H1 (cell line): Measurements from ENCODE around the gene GRAMD4. TPM values are rescaled to one million over a fixed set of nuclear protein-coding genes. Genes with fewer than 3 reads are reported as not detected.

Source experiments
- CTCF ChIA-PET: fragments of 300-600 bp; sonication (Branson Sonifier 250); formaldehyde crosslinking; loops from one replicate; lab custom pipeline; 2021; ENCODE audit not compliant: partially characterized antibody; lab: Charles Lee
- POLR2A ChIA-PET: fragments of 300-600 bp; sonication (Branson Sonifier 250); formaldehyde crosslinking; loops from one replicate; lab custom pipeline; 2021; ENCODE audit warnings: inconsistent platforms; ENCODE audit not compliant: partially characterized antibody; lab: Charles Lee
- DNase-seq, 2 experiments: peaks; one replicate each; pipeline versions ENCODE4 v3.0.0 to v3.0.0-alpha.2; 2010 to 2022; ENCODE audit warnings: low spot score in 2 of 2, low read depth in 1 of 2, mixed read lengths in 1 of 2
- FAIRE-seq: peaks from 2 replicates; lab custom pipeline; 2011; peaks lifted over from hg19 to GRCh38; lab: Jason Lieb, UNC
- H2AFZ ChIP-seq: 2 replicates; pipeline ENCODE4 v1.8.1; 2012; ENCODE audit warnings: low read length, inconsistent platforms
- H2AK5ac ChIP-seq: 2 replicates; pipeline ENCODE4 v1.6.1; 2013; ENCODE audit warnings: low read depth, low read length
- H2BK120ac ChIP-seq: replicated peaks from 2 replicates; pipeline ENCODE3; 2013; ENCODE audit warnings: low read depth, low read length, inconsistent platforms
- H2BK12ac ChIP-seq: 2 replicates; pipeline ENCODE4 v1.6.1; 2013; ENCODE audit warnings: low read depth, low read length
- H2BK15ac ChIP-seq: 2 replicates; pipeline ENCODE4 v1.6.1; 2013; ENCODE audit warnings: low read length
- H2BK20ac ChIP-seq: 2 replicates; pipeline ENCODE4 v1.6.1; 2013; ENCODE audit warnings: low read length
- H2BK5ac ChIP-seq: 2 replicates; pipeline ENCODE4 v1.6.1; 2013; ENCODE audit warnings: low read depth, low read length
- H3K14ac ChIP-seq: 2 replicates; pipeline ENCODE4 v1.6.1; 2013; ENCODE audit warnings: inconsistent platforms; ENCODE audit not compliant: insufficient read length
- H3K18ac ChIP-seq: 2 replicates; pipeline ENCODE4 v1.6.1; 2013; ENCODE audit warnings: low read length; ENCODE audit errors: extremely low read depth
- H3K23ac ChIP-seq: 2 replicates; pipeline ENCODE4 v1.6.1; 2013; ENCODE audit warnings: inconsistent platforms; ENCODE audit not compliant: insufficient read length
- H3K23me2 ChIP-seq: 2 replicates; pipeline ENCODE4 v1.6.1; 2013; ENCODE audit warnings: low read depth, low read length
- H3K27ac ChIP-seq: 2 replicates; pipeline ENCODE4 v1.6.1; 2011; ENCODE audit warnings: low read depth, low read length, inconsistent platforms
- H3K27me3 ChIP-seq, 4 experiments: replicated peaks in 1 of 4; 1 replicate in 1 of 4; 2 replicates in 3 of 4; pipeline versions ENCODE4 v1.6.1 to v1.8.1; 2011 to 2013; ENCODE audit warnings: low read length in 3 of 4, mild to moderate bottlenecking in 3 of 4, inconsistent platforms in 2 of 4, mixed read lengths in 2 of 4, moderate library complexity in 1 of 4; ENCODE audit not compliant: control insufficient read depth in 3 of 4, insufficient read depth in 3 of 4; ENCODE audit errors: extremely low read depth in 1 of 4
- H3K36me3 ChIP-seq, 4 experiments: 2 replicates each; pipeline versions ENCODE4 v1.6.1 to v1.8.1; 2011 to 2013; ENCODE audit warnings: mild to moderate bottlenecking in 4 of 4, low read length in 3 of 4, moderate library complexity in 2 of 4, control low read depth in 1 of 4, inconsistent platforms in 1 of 4; ENCODE audit not compliant: insufficient read depth in 4 of 4, control insufficient read depth in 2 of 4
- H3K4ac ChIP-seq: replicated peaks from 2 replicates; pipeline ENCODE3; 2013; ENCODE audit warnings: low read length, low read depth, mixed read lengths, inconsistent platforms; ENCODE audit not compliant: insufficient read length
- H3K4me1 ChIP-seq, 4 experiments: replicated peaks in 1 of 4; 1 replicate in 1 of 4; 2 replicates in 3 of 4; pipeline versions ENCODE4 v1.6.1 to v1.8.1; 2011 to 2013; ENCODE audit warnings: low read length in 3 of 4, inconsistent platforms in 2 of 4, mixed read lengths in 1 of 4; ENCODE audit not compliant: insufficient read depth in 4 of 4, control insufficient read depth in 3 of 4
- H3K4me2 ChIP-seq, 2 experiments: 2 replicates each; pipeline versions ENCODE4 v1.6.1 to v1.8.1; 2011 to 2013; ENCODE audit warnings: low read depth in 2 of 2, low read length in 2 of 2, control low read depth in 1 of 2, inconsistent platforms in 1 of 2, mild to moderate bottlenecking in 1 of 2; ENCODE audit not compliant: insufficient read depth in 1 of 2
- H3K4me3 ChIP-seq, 4 experiments: fragments of 200-600, 300-600 bp in 1 of 4; sonication (generic), shearing (Covaris generic), sonication (Bioruptor Twin) in 1 of 4; 2 replicates each; pipeline versions ENCODE4 v1.5.1 to v1.8.1; 2011 to 2016; ENCODE audit warnings: low read length in 4 of 4, low read depth in 3 of 4, control low read depth in 2 of 4, inconsistent platforms in 2 of 4, mild to moderate bottlenecking in 2 of 4, mixed read lengths in 1 of 4, moderate library complexity in 1 of 4; ENCODE audit not compliant: insufficient read depth in 2 of 4; ENCODE audit errors: extremely low read depth in 1 of 4
- H3K56ac ChIP-seq: replicated peaks from 2 replicates; pipeline ENCODE3; 2013; ENCODE audit warnings: low read depth, mild to moderate bottlenecking, mixed read lengths, low read length, inconsistent platforms; ENCODE audit not compliant: insufficient read length
- H3K79me1 ChIP-seq: 2 replicates; pipeline ENCODE4 v1.6.1; 2013; ENCODE audit warnings: low read depth, low read length, control low read depth
- H3K79me2 ChIP-seq, 2 experiments: 2 replicates each; pipeline versions ENCODE4 v1.6.1 to v1.8.1; 2012 to 2013; ENCODE audit warnings: low read length in 2 of 2, mild to moderate bottlenecking in 2 of 2, inconsistent platforms in 1 of 2; ENCODE audit not compliant: insufficient read depth in 2 of 2, control insufficient read depth in 1 of 2
- H3K9ac ChIP-seq, 4 experiments: replicated peaks in 1 of 4; 1 replicate in 1 of 4; 2 replicates in 3 of 4; pipeline versions ENCODE4 v1.6.1 to v1.8.1; 2011 to 2013; ENCODE audit warnings: low read depth in 3 of 4, low read length in 3 of 4, control low read depth in 2 of 4, mild to moderate bottlenecking in 2 of 4, moderate library complexity in 2 of 4, inconsistent platforms in 1 of 4; ENCODE audit errors: extremely low read depth in 1 of 4
- H3K9me3 ChIP-seq, 2 experiments: 2 replicates each; pipeline versions ENCODE4 v1.6.1 to v1.8.1; 2012 to 2013; ENCODE audit warnings: mild to moderate bottlenecking in 2 of 2, moderate library complexity in 2 of 2, control low read depth in 1 of 2, inconsistent platforms in 1 of 2, low read depth in 1 of 2, low read length in 1 of 2, mixed read lengths in 1 of 2; ENCODE audit not compliant: insufficient read depth in 2 of 2
- H4K20me1 ChIP-seq, 2 experiments: replicated peaks in 1 of 2; 2 replicates each; pipeline versions ENCODE3 to v1.8.1; 2011 to 2013; ENCODE audit warnings: inconsistent platforms in 2 of 2, low read length in 2 of 2, mild to moderate bottlenecking in 1 of 2; ENCODE audit not compliant: insufficient read depth in 2 of 2, control insufficient read depth in 1 of 2
- H4K5ac ChIP-seq: 2 replicates; pipeline ENCODE4 v1.6.1; 2013; ENCODE audit warnings: low read length, low read depth, mixed read lengths, inconsistent platforms; ENCODE audit not compliant: insufficient read length
- H4K8ac ChIP-seq: 2 replicates; pipeline ENCODE4 v1.8.0; 2013; ENCODE audit warnings: mild to moderate bottlenecking, moderate library complexity, low read length, inconsistent platforms; ENCODE audit not compliant: insufficient read depth; ENCODE audit errors: extremely low read depth
- H4K91ac ChIP-seq: replicated peaks from 2 replicates; pipeline ENCODE3; 2013; ENCODE audit warnings: low read length, mixed read lengths, inconsistent platforms; ENCODE audit not compliant: insufficient read length
- ASH2L ChIP-seq: fragments of 200-600, 300-600 bp; sonication (generic); IDR thresholded peaks from one replicate; pipeline ENCODE4 v1.7.1; 2017; ENCODE audit warnings: low read length
- BRCA1 ChIP-seq: IDR thresholded peaks from 2 replicates; pipeline ENCODE4 v1.6.1; 2012; ENCODE audit warnings: low read depth, low read length, improper control_type of control experiment
- HDAC2 ChIP-seq, 2 experiments: fragments of 300-600 bp in 1 of 2; sonication (generic) in 1 of 2; IDR thresholded peaks; 2 replicates each; pipeline ENCODE4 v1.6.1; 2011 to 2012; ENCODE audit warnings: low read depth in 2 of 2, low read length in 2 of 2, mild to moderate bottlenecking in 2 of 2, moderate library complexity in 2 of 2, borderline replicate concordance in 1 of 2, inconsistent platforms in 1 of 2
- HDAC6 ChIP-seq: IDR thresholded peaks from one replicate; pipeline ENCODE4 v1.7.1; 2012; ENCODE audit warnings: low read depth, mild to moderate bottlenecking, inconsistent platforms, low read length, moderate library complexity
- KDM4A ChIP-seq: IDR thresholded peaks from one replicate; pipeline ENCODE4 v1.7.1; 2012; ENCODE audit warnings: low read depth, mild to moderate bottlenecking, moderate library complexity, low read length, inconsistent platforms; ENCODE audit not compliant: severe bottlenecking
- KDM5A ChIP-seq: fragments of 200-600 bp; IDR thresholded peaks from 2 replicates; pipeline ENCODE4 v1.7.1; 2012; ENCODE audit warnings: mild to moderate bottlenecking, low read length, inconsistent platforms, mixed read lengths
- TAF1 ChIP-seq: IDR thresholded peaks from 2 replicates; pipeline ENCODE4 v1.6.1; 2011; ENCODE audit warnings: mild to moderate bottlenecking, low read depth, low read length
- TEAD4 ChIP-seq: IDR thresholded peaks from 2 replicates; pipeline ENCODE4 v1.6.1; 2012; ENCODE audit warnings: low read depth, low read length, inconsistent platforms, mixed read lengths
- WGBS, 2 experiments: shearing (Covaris generic) in 1 of 2; methylation state at CpG; one replicate each; pipeline versions ENCODE4 v1.1.6 to v1.1.7; 2013 to 2015; ENCODE audit warnings: low lambda C conversion rate in 2 of 2, mixed read lengths in 2 of 2, inconsistent platforms in 1 of 2, low coverage in 1 of 2, missing lambda C conversion rate in 1 of 2; ENCODE audit not compliant: insufficient replicate concordance in 2 of 2, insufficient coverage in 1 of 2, insufficient read length in 1 of 2; ENCODE audit errors: extremely low coverage in 1 of 2, missing lambda C conversion rate in 1 of 2; 5-methylcytosine and 5-hydroxymethylcytosine counted together
- polyA plus RNA-seq, 7 experiments: library from polyadenylated mRNA; depleted of rRNA in 3 of 7; stranded (reverse) in 5 of 7; unstranded in 2 of 7; fragments of >200 nt in 5 of 7; fragments of 200-250 nt in 2 of 7; gene quantifications; 1 replicate in 5 of 7; 2 replicates in 1 of 7; 4 replicates in 1 of 7; pipeline versions ENCODE4 v1.2.1 to v1.2.3, GENCODE V29; 2011 to 2013; ENCODE audit warnings: missing spikeins in 2 of 7, mixed read lengths in 2 of 7
- total RNA-seq: library from RNA; stranded (reverse); fragmentation: NEBNext Ultra II Directional; extraction: Animal tissue kit (Norgen Biotek cat#: 25700); gene quantifications from 2 replicates; pipeline ENCODE4 v1.2.1, GENCODE V29; 2021
- TF ChIP-seq, protein P1 (sequence below), 3 experiments: IDR thresholded peaks; 1 replicate in 2 of 3; 2 replicates in 1 of 3; pipeline versions ENCODE4 v1.5.1 to v1.6.1; 2011; ENCODE audit warnings: low read length in 3 of 3, mild to moderate bottlenecking in 3 of 3, inconsistent platforms in 2 of 3, low read depth in 1 of 3, moderate library complexity in 1 of 3; ENCODE audit not compliant: insufficient read depth in 1 of 3; ENCODE audit errors: control extremely low read depth in 1 of 3

Gene GRAMD4
- total and polyA plus RNA-seq, 2 of the 8 experiments (the other 6 are each of a cell fraction or from before 2014, with no cell fraction given), result 7.9 to 25.6 TPM

DNA sequence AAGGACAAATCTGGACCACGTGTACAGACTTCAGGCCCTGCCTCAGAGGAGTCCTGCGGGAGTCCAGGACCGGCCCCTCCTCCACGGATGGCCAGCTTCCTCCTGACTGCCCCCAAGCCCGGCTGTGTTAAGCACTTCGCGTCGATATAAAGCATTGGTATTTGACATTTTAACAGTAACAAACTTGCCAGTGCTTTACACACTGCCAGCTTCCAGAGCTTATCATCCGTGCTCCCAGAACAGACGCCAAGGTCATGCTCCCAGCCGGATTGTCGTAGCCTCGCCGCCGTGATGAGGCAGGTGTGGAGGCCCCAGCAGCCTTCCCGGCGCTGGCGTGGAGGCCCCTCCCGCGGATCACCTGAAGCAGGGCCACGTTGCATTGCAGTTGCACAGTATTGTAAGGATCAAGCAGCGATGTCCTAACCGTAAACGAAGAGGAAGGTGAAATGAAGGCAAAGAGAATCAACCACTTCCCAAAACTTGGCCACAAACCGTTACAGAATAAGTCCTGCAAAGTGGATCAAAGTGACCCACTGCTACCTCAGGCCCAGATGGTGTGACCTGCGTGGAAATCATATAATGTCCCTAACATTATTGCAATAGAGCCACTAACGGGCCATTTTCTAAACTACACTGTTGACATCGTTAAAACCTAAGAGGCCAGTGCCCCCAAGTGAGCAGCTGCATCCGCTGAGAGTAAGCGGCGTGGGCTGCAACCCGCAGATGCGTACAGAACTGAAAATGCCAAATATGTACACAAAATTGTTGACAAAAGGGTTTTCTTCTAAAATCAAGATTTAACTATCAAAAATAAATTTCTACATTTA lies 66.2 kb downstream of the GRAMD4 start:
- Histone ChIP-seq H3K14ac (no peak overlapping the region), H3K56ac (no peak overlapping the region), H3K18ac (no peak overlapping the region), H3K4me1 (no peaks in the 10 kb centered on the region), H3K9me3 (no peaks in the 10 kb centered on the region), H2BK5ac (no peak overlapping the region), H3K27me3 (no peaks in the 10 kb centered on the region), H3K79me2 (no peaks in the 10 kb centered on the region), H2BK120ac (no peak overlapping the region), H3K9ac (no peak overlapping the region), H2AFZ (no peak overlapping the region), H4K91ac (no peak overlapping the region), H3K27ac (no peak overlapping the region), H3K4me2 (no peak overlapping the region), H2BK20ac (no peak overlapping the region), H3K23me2 (no peaks in the 10 kb centered on the region), H4K5ac (no peak overlapping the region), H2BK15ac (no peak overlapping the region), H2AK5ac (no peak overlapping the region), H4K8ac (no peak overlapping the region), H3K4me3 (no peak overlapping the region), H3K36me3 (peaks cover 5 to 36% (median 14%) of the 10 kb centered on the region in 4 experiments; a peak in 6 of 8 replicates), H3K4ac (no peak overlapping the region), H3K79me1 (no peaks in the 10 kb centered on the region), H3K23ac (no peak overlapping the region), H4K20me1 (peaks cover 0 to 2% of the 10 kb centered on the region in 2 experiments), H2BK12ac (no peak overlapping the region)
- POLR2A ChIA-PET, result no interaction called here
- FAIRE-seq (no peak), DNase-seq (no peak)
- CTCF ChIA-PET, result interaction anchor here (1.2 kb wide), 1 partner anchor 63 kb away, joined by 3 read pairs; no protein-coding TSS in a partner anchor
- 91% methylated on average over 33 of the region's 33 CpGs; no CpG with 5 or more reads in 1 of the 2 experiments for WGBS, 2 experiments
- no peak for TF ChIP-seq HDAC6
- TF ChIP-seq TAF1, result no peak
- no peak for TF ChIP-seq HDAC2 (IDR thresholded peaks at IDR 0.05; ENCODE audit: borderline replicate concordance in 1 of 2, low read depth in 2 of 2, low read length in 2 of 2)
- no peak for TF ChIP-seq ASH2L
- no peak for TF ChIP-seq KDM5A
- no peak for TF ChIP-seq KDM4A
- TF ChIP-seq TEAD4, result no peak
- TF ChIP-seq, protein P1, sequence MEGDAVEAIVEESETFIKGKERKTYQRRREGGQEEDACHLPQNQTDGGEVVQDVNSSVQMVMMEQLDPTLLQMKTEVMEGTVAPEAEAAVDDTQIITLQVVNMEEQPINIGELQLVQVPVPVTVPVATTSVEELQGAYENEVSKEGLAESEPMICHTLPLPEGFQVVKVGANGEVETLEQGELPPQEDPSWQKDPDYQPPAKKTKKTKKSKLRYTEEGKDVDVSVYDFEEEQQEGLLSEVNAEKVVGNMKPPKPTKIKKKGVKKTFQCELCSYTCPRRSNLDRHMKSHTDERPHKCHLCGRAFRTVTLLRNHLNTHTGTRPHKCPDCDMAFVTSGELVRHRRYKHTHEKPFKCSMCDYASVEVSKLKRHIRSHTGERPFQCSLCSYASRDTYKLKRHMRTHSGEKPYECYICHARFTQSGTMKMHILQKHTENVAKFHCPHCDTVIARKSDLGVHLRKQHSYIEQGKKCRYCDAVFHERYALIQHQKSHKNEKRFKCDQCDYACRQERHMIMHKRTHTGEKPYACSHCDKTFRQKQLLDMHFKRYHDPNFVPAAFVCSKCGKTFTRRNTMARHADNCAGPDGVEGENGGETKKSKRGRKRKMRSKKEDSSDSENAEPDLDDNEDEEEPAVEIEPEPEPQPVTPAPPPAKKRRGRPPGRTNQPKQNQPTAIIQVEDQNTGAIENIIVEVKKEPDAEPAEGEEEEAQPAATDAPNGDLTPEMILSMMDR (IDR thresholded peaks at IDR 0.05; ENCODE audit: control extremely low read depth in 1 of 3, insufficient read depth in 1 of 3, low read depth in 1 of 3, low read length in 3 of 3), result no peak
- no peak for TF ChIP-seq BRCA1
